IMR-90 (cell line): ENCODE measurements around the gene FOXC1. TPM values are rescaled to one million over a fixed set of nuclear protein-coding genes. Genes with fewer than 3 reads are reported as not detected.

ENCODE experiments used
- ATAC-seq: fragments of 200-7000 bp; cut with Tn5 transposase; 2 replicates; pipeline ENCODE4 v1.9.1; 2020; ENCODE audit warnings: low read depth, mild to moderate bottlenecking, moderate library complexity
- BruUV-seq: library from RNA; stranded (reverse); fragments of 400-500 nt; replicated peaks from 2 replicates; lab custom pipeline; 2021; lab: Mats Ljungman, UMichigan
- CTCF ChIA-PET: fragments of 300-600 bp; formaldehyde crosslinking; extraction: SDS; loops from one replicate; lab custom pipeline; 2021; ENCODE audit warnings: antibody characterized with exemption; lab: Yijun Ruan, JAX
- POLR2A ChIA-PET: fragments of 300-600 bp; sonication (Branson Sonifier 250); formaldehyde crosslinking; loops from one replicate; lab custom pipeline; 2022; ENCODE audit warnings: antibody characterized with exemption; ENCODE audit not compliant: unreplicated experiment; lab: Charles Lee
- DNase-seq: peaks from one replicate; pipeline ENCODE4 v3.0.0; 2013
- H2AFZ ChIP-seq: replicated peaks from 2 replicates; pipeline ENCODE3; 2013; ENCODE audit warnings: low read length, mild to moderate bottlenecking; ENCODE audit not compliant: poor library complexity
- H2AK5ac ChIP-seq: 2 replicates; pipeline ENCODE4 v1.6.1; 2013; ENCODE audit warnings: low read depth, low read length, inconsistent platforms
- H2AK9ac ChIP-seq: replicated peaks from 2 replicates; pipeline ENCODE3; 2013; ENCODE audit warnings: mild to moderate bottlenecking, low read depth, low read length, moderate library complexity; ENCODE audit not compliant: poor library complexity
- H2BK120ac ChIP-seq: 2 replicates; pipeline ENCODE4 v1.6.1; 2013; ENCODE audit warnings: low read depth, low read length, inconsistent platforms
- H2BK15ac ChIP-seq: 3 replicates; pipeline ENCODE4 v1.6.1; 2013; ENCODE audit warnings: low read depth, low read length, inconsistent platforms
- H2BK20ac ChIP-seq: 2 replicates; pipeline ENCODE4 v1.6.1; 2013; ENCODE audit warnings: low read depth, mild to moderate bottlenecking, inconsistent platforms, low read length, moderate library complexity
- H2BK5ac ChIP-seq: 2 replicates; pipeline ENCODE4 v1.6.1; 2013; ENCODE audit warnings: mild to moderate bottlenecking, low read depth, low read length, inconsistent platforms; ENCODE audit not compliant: poor library complexity, severe bottlenecking
- H3K14ac ChIP-seq: replicated peaks from 2 replicates; pipeline ENCODE4 v1.6.1; 2013; ENCODE audit warnings: low read depth, low read length, inconsistent platforms
- H3K18ac ChIP-seq: 2 replicates; pipeline ENCODE4 v1.6.1; 2013; ENCODE audit warnings: low read depth, low read length, control low read depth
- H3K23ac ChIP-seq: 2 replicates; pipeline ENCODE4 v1.6.1; 2013; ENCODE audit warnings: low read depth, low read length, inconsistent platforms
- H3K27ac ChIP-seq: 2 replicates; pipeline ENCODE4 v1.5.1; 2013; ENCODE audit warnings: mild to moderate bottlenecking, control low read depth, low read length; ENCODE audit not compliant: insufficient read depth
- H3K27me3 ChIP-seq: 2 replicates; pipeline ENCODE4 v1.6.1; 2013; ENCODE audit warnings: low read length; ENCODE audit not compliant: control insufficient read depth, insufficient read depth
- H3K36me3 ChIP-seq: 2 replicates; pipeline ENCODE4 v1.6.1; 2013; ENCODE audit warnings: low read length, mixed read lengths; ENCODE audit not compliant: control insufficient read depth, insufficient read depth
- H3K4ac ChIP-seq: 2 replicates; pipeline ENCODE4 v1.6.1; 2013; ENCODE audit warnings: low read depth, low read length, inconsistent platforms
- H3K4me1 ChIP-seq: 2 replicates; pipeline ENCODE4 v1.6.1; 2013; ENCODE audit warnings: low read length, mixed read lengths; ENCODE audit not compliant: control insufficient read depth, insufficient read depth
- H3K4me2 ChIP-seq: 2 replicates; pipeline ENCODE4 v1.6.1; 2013; ENCODE audit warnings: low read depth, mild to moderate bottlenecking, control low read depth, low read length, moderate library complexity
- H3K4me3 ChIP-seq: 2 replicates; pipeline ENCODE4 v1.5.1; 2013; ENCODE audit warnings: low read depth, mild to moderate bottlenecking, control low read depth, low read length, moderate library complexity; ENCODE audit not compliant: insufficient read depth
- H3K56ac ChIP-seq: 2 replicates; pipeline ENCODE4 v1.6.1; 2013; ENCODE audit warnings: low read length, inconsistent platforms; ENCODE audit not compliant: insufficient read depth; ENCODE audit errors: extremely low read depth
- H3K79me1 ChIP-seq, 2 experiments: 2 replicates each; pipeline ENCODE4 v1.6.1; 2013; ENCODE audit warnings: low read length in 2 of 2, inconsistent platforms in 1 of 2, low read depth in 1 of 2
- H3K9ac ChIP-seq: 2 replicates; pipeline ENCODE4 v1.6.1; 2013; ENCODE audit warnings: low read depth, low read length, control low read depth
- H3K9me1 ChIP-seq: 2 replicates; pipeline ENCODE4 v1.6.1; 2013; ENCODE audit warnings: low read length, inconsistent platforms; ENCODE audit not compliant: insufficient read depth
- H3K9me3 ChIP-seq: 2 replicates; pipeline ENCODE4 v1.6.1; 2013; ENCODE audit warnings: low read length; ENCODE audit not compliant: control insufficient read depth, insufficient read depth
- H4K20me1 ChIP-seq: 2 replicates; pipeline ENCODE4 v1.6.1; 2013; ENCODE audit warnings: low read length, inconsistent platforms; ENCODE audit not compliant: insufficient read depth
- H4K5ac ChIP-seq: 2 replicates; pipeline ENCODE4 v1.6.1; 2013; ENCODE audit warnings: mild to moderate bottlenecking, low read depth, low read length, control low read depth
- H4K8ac ChIP-seq, 2 experiments: 2 replicates each; pipeline ENCODE4 v1.6.1; 2013; ENCODE audit warnings: low read depth in 2 of 2, low read length in 2 of 2, control low read depth in 1 of 2, inconsistent platforms in 1 of 2
- H4K91ac ChIP-seq: 2 replicates; pipeline ENCODE4 v1.6.1; 2013; ENCODE audit warnings: low read depth, low read length, inconsistent platforms; ENCODE audit not compliant: insufficient read depth
- BHLHE40 ChIP-seq: fragments of 150-350 bp; IDR thresholded peaks from 2 replicates; pipeline ENCODE4 v1.6.1; 2016; ENCODE audit warnings: mild to moderate bottlenecking, low read depth, low read length
- CEBPB ChIP-seq: IDR thresholded peaks from 2 replicates; pipeline ENCODE4 v1.6.1; 2012; ENCODE audit warnings: low read depth, low read length, improper control_type of control experiment
- FOS ChIP-seq: fragments of 150-350 bp; IDR thresholded peaks from 2 replicates; pipeline ENCODE4 v1.6.1; 2016; ENCODE audit warnings: low read depth, low read length
- MAZ ChIP-seq: IDR thresholded peaks from 2 replicates; pipeline ENCODE4 v1.6.1; 2012; ENCODE audit warnings: low read depth, mild to moderate bottlenecking, low read length, improper control_type of control experiment, moderate library complexity, borderline replicate concordance
- MXI1 ChIP-seq: IDR thresholded peaks from 2 replicates; pipeline ENCODE4 v1.6.1; 2012; ENCODE audit warnings: low read depth, mild to moderate bottlenecking, low read length, moderate library complexity, borderline replicate concordance
- RAD21 ChIP-seq: IDR thresholded peaks from 2 replicates; pipeline ENCODE4 v1.6.1; 2012; ENCODE audit warnings: low read length, improper control_type of control experiment
- RCOR1 ChIP-seq: IDR thresholded peaks from 2 replicates; pipeline ENCODE4 v1.6.1; 2012; ENCODE audit warnings: mild to moderate bottlenecking, low read length, improper control_type of control experiment; ENCODE audit not compliant: insufficient replicate concordance
- WGBS, 2 experiments: methylation state at CpG; one replicate each; pipeline versions ENCODE4 v1.1.5 to v1.1.7; 2013; ENCODE audit warnings: missing lambda C conversion rate in 2 of 2; ENCODE audit not compliant: insufficient read length in 1 of 2; ENCODE audit errors: extremely low coverage in 2 of 2; 5-methylcytosine and 5-hydroxymethylcytosine counted together
- dilution Hi-C: fragments of 300-500 bp; cut with HindIII; formaldehyde crosslinking; loops from one replicate; pipeline ENCODE4 v1.14.3; 2018; ENCODE audit warnings: low sequenced_read_pairs; ENCODE audit not compliant: unreplicated experiment
- in situ Hi-C: fragments of 300-500 bp; cut with MboI; formaldehyde crosslinking; loops from 3 replicates; pipeline ENCODE4 v1.14.3; 2019; ENCODE audit warnings: low sequenced_read_pairs, inconsistent platforms, mixed read lengths
- intact Hi-C: fragments of 100-400 bp; cut with micrococcal nuclease; formaldehyde crosslinking; loops from 2 replicates; pipeline ENCODE4 v1.10.0; 2022
- polyA plus RNA-seq, 3 experiments: library from polyadenylated mRNA; depleted of rRNA; stranded (reverse); fragments of >200 nt; gene quantifications; 2 replicates each; pipeline ENCODE4 v1.2.3, GENCODE V29; 2012; ENCODE audit warnings: low replicate concordance in 1 of 3
- total RNA-seq: library from RNA; depleted of rRNA; stranded (reverse); fragments of >200 nt; gene quantifications from 2 replicates; pipeline ENCODE4 v1.2.3, GENCODE V29; 2012
- TF ChIP-seq, protein P1 (sequence below): fragments of 150-350 bp; IDR thresholded peaks from 2 replicates; pipeline ENCODE4 v1.6.1; 2017; ENCODE audit warnings: mild to moderate bottlenecking, antibody characterized with exemption, low read length, low read depth
- TF ChIP-seq, protein P2 (sequence below): fragments of 150-350 bp; IDR thresholded peaks from 2 replicates; pipeline ENCODE4 v1.6.1; 2016; ENCODE audit warnings: low read depth, mild to moderate bottlenecking, low read length, moderate library complexity, borderline replicate concordance
- TF ChIP-seq, protein P3 (sequence below): conservative IDR thresholded peaks from 2 replicates; pipeline ENCODE4 v1.5.1; 2012; ENCODE audit warnings: mild to moderate bottlenecking, low read depth, low read length, improper control_type of control experiment

The FOXC1 gene
- total and polyA plus RNA-seq, 2 of the 4 experiments (the other 2 are of a cell fraction) = 1.3 to 4.0 TPM

DNA sequence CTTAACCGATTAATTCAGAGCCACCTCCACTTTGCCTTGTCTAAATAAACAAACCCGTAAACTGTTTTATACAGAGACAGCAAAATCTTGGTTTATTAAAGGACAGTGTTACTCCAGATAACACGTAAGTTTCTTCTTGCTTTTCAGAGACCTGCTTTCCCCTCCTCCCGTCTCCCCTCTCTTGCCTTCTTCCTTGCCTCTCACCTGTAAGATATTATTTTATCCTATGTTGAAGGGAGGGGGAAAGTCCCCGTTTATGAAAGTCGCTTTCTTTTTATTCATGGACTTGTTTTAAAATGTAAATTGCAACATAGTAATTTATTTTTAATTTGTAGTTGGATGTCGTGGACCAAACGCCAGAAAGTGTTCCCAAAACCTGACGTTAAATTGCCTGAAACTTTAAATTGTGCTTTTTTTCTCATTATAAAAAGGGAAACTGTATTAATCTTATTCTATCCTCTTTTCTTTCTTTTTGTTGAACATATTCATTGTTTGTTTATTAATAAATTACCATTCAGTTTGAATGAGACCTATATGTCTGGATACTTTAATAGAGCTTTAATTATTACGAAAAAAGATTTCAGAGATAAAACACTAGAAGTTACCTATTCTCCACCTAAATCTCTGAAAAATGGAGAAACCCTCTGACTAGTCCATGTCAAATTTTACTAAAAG lies 2.7 kb downstream of the FOXC1 start:
- Histone ChIP-seq H3K23ac (peak overlapping the region; percentile 81), H3K79me1 (peaks cover 7 to 24% of the 10 kb centered on the region in 2 experiments), H3K36me3 (peaks cover 9% of the 10 kb centered on the region), H2AK5ac (peak overlapping the region; percentile 31; the same call in 1 of the 2 replicates), H2AK9ac (no peak overlapping the region), H4K91ac (no peak overlapping the region), H3K27me3 (peaks cover 11% of the 10 kb centered on the region; the same call in 1 of the 2 replicates), H2BK120ac (peak overlapping the region; percentile 20), H3K9ac (peak overlapping the region; percentile 100), H2AFZ (no peak overlapping the region), H3K9me1 (no peaks in the 10 kb centered on the region), H3K27ac (peak overlapping the region; percentile 71), H4K20me1 (peaks cover 16% of the 10 kb centered on the region), H3K18ac (peak overlapping the region; percentile 93), H3K9me3 (peaks cover 7% of the 10 kb centered on the region; the same call in 1 of the 2 replicates), H2BK15ac (peak overlapping the region; percentile 15; the same call in 1 of the 3 replicates), H3K4me2 (peak overlapping the region; percentile 88), H3K4ac (peak overlapping the region; percentile 51), H3K14ac (peak overlapping the region; percentile 75), H3K4me3 (peak overlapping the region; percentile 85), H4K8ac (peak overlapping the region; percentile 24 to 73), H3K4me1 (peaks cover 4% of the 10 kb centered on the region), H3K56ac (peak overlapping the region; percentile 85; the same call in 1 of the 2 replicates), H4K5ac (no peak overlapping the region), H2BK5ac (peak overlapping the region; percentile 98), H2BK20ac (no peak overlapping the region)
- DNase-seq = no peak
- POLR2A ChIA-PET = no interaction called here
- no peak for ATAC-seq
- no peak for TF ChIP-seq MAZ
- TF ChIP-seq, protein P1, sequence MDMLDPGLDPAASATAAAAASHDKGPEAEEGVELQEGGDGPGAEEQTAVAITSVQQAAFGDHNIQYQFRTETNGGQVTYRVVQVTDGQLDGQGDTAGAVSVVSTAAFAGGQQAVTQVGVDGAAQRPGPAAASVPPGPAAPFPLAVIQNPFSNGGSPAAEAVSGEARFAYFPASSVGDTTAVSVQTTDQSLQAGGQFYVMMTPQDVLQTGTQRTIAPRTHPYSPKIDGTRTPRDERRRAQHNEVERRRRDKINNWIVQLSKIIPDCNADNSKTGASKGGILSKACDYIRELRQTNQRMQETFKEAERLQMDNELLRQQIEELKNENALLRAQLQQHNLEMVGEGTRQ = no peak
- TF ChIP-seq FOS = no peak
- TF ChIP-seq, protein P2, sequence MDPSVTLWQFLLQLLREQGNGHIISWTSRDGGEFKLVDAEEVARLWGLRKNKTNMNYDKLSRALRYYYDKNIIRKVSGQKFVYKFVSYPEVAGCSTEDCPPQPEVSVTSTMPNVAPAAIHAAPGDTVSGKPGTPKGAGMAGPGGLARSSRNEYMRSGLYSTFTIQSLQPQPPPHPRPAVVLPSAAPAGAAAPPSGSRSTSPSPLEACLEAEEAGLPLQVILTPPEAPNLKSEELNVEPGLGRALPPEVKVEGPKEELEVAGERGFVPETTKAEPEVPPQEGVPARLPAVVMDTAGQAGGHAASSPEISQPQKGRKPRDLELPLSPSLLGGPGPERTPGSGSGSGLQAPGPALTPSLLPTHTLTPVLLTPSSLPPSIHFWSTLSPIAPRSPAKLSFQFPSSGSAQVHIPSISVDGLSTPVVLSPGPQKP = no peak
- TF ChIP-seq RCOR1 = no peak
- TF ChIP-seq MXI1 = no peak
- no peak for TF ChIP-seq BHLHE40
- TF ChIP-seq, protein P3, sequence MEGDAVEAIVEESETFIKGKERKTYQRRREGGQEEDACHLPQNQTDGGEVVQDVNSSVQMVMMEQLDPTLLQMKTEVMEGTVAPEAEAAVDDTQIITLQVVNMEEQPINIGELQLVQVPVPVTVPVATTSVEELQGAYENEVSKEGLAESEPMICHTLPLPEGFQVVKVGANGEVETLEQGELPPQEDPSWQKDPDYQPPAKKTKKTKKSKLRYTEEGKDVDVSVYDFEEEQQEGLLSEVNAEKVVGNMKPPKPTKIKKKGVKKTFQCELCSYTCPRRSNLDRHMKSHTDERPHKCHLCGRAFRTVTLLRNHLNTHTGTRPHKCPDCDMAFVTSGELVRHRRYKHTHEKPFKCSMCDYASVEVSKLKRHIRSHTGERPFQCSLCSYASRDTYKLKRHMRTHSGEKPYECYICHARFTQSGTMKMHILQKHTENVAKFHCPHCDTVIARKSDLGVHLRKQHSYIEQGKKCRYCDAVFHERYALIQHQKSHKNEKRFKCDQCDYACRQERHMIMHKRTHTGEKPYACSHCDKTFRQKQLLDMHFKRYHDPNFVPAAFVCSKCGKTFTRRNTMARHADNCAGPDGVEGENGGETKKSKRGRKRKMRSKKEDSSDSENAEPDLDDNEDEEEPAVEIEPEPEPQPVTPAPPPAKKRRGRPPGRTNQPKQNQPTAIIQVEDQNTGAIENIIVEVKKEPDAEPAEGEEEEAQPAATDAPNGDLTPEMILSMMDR = no peak
- no peak for TF ChIP-seq CEBPB
- no peak for TF ChIP-seq RAD21
- dilution Hi-C loops (no loop called here), in situ Hi-C loops (no loop called here), intact Hi-C loops (loop anchor here (2.0 to 10.0 kb wide), 8 partner anchors 90 to 740 kb away; no protein-coding TSS in a partner anchor)
- BruUV-seq = TSS peak; percentile 78
- CTCF ChIA-PET = interaction anchor here (0.9 to 2.3 kb wide), 5 partner anchors 15 to 492 kb away, joined by 3 to 9 read pairs (median 4); no protein-coding TSS in a partner anchor
- no CpG with 5 or more reads among the region's 10 CpGs for WGBS, 2 experiments
